HUES6 (cell line): ENCODE measurements around the gene ELMO3.
A peak's percentile ranks its signal among the peaks of the same experiment; 100 is the strongest.

Experiments used
- H3K27ac ChIP-seq: 2 replicates; pipeline ENCODE4 v1.7.0; 2013; ENCODE audit warnings: low read depth, mild to moderate bottlenecking, low read length, inconsistent platforms
- H3K27me3 ChIP-seq: 2 replicates; pipeline ENCODE4 v1.6.1; 2013; ENCODE audit warnings: low read length; ENCODE audit not compliant: control insufficient read depth, insufficient read depth
- H3K36me3 ChIP-seq: 2 replicates; pipeline ENCODE4 v1.6.1; 2013; ENCODE audit warnings: low read length; ENCODE audit not compliant: control insufficient read depth, insufficient read depth
- H3K4me1 ChIP-seq: 2 replicates; pipeline ENCODE4 v1.6.1; 2013; ENCODE audit warnings: low read length; ENCODE audit not compliant: control insufficient read depth, insufficient read depth
- H3K4me3 ChIP-seq: 2 replicates; pipeline ENCODE4 v1.5.1; 2013; ENCODE audit warnings: low read depth, low read length
- H3K9ac ChIP-seq: one replicate; pipeline ENCODE4 v1.6.1; 2013; ENCODE audit warnings: mild to moderate bottlenecking, low read length
- H3K9me3 ChIP-seq: 2 replicates; pipeline ENCODE4 v1.6.1; 2013; ENCODE audit warnings: low read depth, low read length; ENCODE audit not compliant: control insufficient read depth, insufficient read depth

The ELMO3 gene

GRCh38 chr16:67240506-67240905, 41.6 kb downstream of the ELMO3 start:
- H3K27me3 ChIP-seq = no peaks in the 10 kb centered on the region
- peaks cover 48% of the 10 kb centered on the region for H3K4me1 ChIP-seq
- H3K4me3 ChIP-seq = no peak overlapping the region; the same call in 1 of the 2 replicates
- H3K9me3 ChIP-seq = no peaks in the 10 kb centered on the region
- H3K36me3 ChIP-seq = peaks cover 34% of the 10 kb centered on the region
- H3K27ac ChIP-seq = peak overlapping the region; percentile 64; the same call in 1 of the 2 replicates
- H3K9ac ChIP-seq = peak overlapping the region; percentile 45

DNA sequence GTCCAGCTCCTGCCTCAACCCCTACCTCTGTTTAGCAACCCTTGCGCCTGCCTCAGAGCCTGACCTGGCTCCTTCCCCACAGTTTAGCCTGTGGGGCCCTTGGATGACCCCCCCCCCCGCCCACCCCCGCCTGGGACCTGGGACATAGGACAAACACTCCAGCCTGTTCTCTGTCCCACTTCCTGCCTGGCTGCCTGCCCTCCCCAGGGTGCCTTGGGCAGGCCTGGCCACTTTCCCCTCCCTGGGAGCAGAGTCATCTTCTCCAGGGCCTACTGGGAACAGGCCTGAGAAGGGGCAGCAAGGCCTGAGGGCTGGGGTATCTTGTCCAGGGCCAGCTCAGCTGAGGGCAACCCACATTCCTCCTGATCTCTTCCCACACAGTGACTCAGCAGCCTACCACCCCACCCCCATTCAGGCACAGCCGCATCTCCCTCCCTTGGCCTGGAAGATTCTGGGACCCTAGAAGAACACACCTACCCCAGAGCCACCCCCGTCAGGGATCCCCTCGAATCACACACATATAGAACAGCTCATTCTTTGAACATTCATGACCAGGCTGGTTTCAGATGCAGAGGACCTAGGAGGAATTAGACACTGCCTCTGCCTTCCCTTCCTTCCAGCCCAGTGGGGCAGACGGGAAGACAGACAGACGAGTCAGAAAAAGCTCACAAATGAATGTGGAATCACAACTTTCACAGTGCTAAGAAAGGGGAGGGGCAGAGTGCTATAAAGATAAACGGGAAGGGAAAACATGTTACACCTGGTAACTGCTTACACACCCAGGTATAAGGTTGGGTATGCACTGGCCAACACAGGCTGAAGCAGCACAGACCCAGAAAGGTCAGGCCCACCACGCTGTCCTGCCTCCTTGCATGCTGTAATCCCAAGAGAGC, 42.3 kb downstream of the ELMO3 start:
- Histone ChIP-seq H3K9me3 (no peaks in the 10 kb centered on the region), H3K4me3 (peak overlapping the region; percentile 16; the same call in 1 of the 2 replicates), H3K27me3 (no peaks in the 10 kb centered on the region), H3K27ac (peak overlapping the region; percentile 90; the same call in 1 of the 2 replicates), H3K4me1 (peaks cover 49% of the 10 kb centered on the region), H3K36me3 (peaks cover 28% of the 10 kb centered on the region), H3K9ac (peak overlapping the region; percentile 74)

DNA sequence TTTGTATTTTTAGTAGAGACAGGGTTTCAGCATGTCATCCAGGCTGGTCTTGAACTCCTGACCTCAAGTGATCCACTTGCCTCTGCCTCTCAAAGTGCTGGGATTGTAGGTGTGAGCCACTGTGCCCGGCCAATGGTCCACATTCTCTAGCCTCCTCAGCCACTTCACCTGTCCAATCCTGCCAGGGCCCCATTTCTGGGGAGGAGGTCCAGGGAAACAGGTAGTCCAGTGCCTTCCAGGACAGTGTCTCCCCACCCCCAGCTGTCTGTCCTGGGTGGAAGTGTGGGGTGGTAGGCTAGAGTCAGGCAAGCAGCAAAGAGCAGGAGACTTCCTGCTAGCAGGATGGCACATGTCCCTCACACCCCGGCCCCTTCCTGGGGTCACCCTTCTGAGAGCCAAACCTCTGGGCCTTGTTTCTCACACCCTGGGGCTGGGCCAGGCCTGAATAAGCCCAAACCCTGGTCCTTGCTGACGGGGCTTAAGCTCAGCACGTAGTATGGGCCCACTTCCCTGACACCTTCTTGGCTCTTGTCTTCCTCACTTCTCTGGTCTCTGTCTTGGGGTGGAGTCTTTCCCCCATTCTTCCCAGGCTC, 43.3 kb downstream of the ELMO3 start:
- Histone ChIP-seq H3K9ac (no peak overlapping the region), H3K4me3 (no peak overlapping the region), H3K36me3 (peaks cover 26% of the 10 kb centered on the region), H3K9me3 (no peaks in the 10 kb centered on the region), H3K27me3 (no peaks in the 10 kb centered on the region), H3K27ac (no peak overlapping the region), H3K4me1 (peaks cover 43% of the 10 kb centered on the region)

DNA sequence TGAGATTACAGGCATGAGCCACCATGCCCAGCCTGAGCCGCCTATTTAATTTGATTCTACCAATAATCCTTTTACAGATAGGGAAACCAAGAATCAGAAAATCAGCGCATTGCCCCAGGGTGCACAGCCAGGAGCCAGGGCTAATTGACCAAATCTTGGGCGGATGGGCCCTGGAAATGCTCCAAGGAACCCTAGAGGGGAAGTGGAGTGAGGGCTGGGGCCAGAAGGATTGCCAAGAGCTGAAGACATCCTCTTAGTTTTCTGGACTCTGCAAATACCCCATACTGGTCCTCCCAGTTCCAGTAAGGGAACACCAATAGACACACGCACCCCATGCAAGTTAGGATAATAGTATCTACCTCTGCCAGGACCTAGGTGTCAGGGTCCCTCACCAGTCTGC, 44.5 kb downstream of the ELMO3 start:
- H3K4me3 ChIP-seq = no peak overlapping the region
- peaks cover 7% of the 10 kb centered on the region for H3K27me3 ChIP-seq
- H3K27ac ChIP-seq = no peak overlapping the region
- H3K9me3 ChIP-seq = no peaks in the 10 kb centered on the region
- H3K9ac ChIP-seq = no peak overlapping the region
- peaks cover 15% of the 10 kb centered on the region for H3K36me3 ChIP-seq
- peaks cover 49% of the 10 kb centered on the region for H3K4me1 ChIP-seq

DNA sequence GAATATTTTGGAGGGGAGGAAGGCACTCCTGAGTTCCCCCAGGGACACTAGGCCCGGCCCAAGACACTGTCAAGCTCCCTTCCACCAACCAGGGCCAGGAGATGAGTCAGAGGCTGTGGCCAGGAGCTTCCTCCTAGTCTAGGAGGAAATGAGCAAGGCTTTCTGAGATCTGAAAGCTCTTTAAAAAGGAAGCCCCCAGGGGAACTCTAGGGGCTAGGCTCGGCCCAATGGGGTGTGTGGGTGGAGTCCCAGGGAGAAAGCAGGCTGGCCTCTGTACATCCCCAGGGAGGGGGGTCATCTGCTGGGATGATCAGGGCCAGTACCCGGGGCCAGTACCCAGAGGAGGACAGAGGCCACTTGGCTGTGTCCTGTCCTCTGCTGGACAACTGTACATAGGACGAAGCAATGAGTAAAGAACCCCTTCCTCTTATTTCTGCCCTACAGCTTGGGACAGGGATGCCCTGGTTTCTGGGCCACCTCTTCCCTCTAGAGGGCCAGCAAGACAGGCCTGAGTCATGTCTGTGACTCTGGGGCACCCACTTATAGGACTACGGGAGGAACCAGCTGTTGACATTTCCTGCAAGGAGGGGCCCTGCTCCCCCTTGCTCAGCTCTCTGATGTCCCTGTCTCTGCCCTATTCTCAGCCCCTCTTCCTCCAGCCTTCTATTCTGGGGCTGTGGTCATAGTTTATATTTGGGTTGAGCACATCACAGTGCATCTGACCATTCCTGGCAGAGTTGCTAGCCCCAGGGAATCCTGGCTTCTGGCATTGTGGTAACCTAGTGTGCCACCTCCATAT, 45.7 kb downstream of the ELMO3 start:
- H3K27me3 ChIP-seq = peaks cover 18% of the 10 kb centered on the region
- peaks cover 53% of the 10 kb centered on the region for H3K4me1 ChIP-seq
- peaks cover 4% of the 10 kb centered on the region for H3K36me3 ChIP-seq
- H3K4me3 ChIP-seq = no peak overlapping the region; the same call in 1 of the 2 replicates
- peak overlapping the region; percentile 37; the same call in 1 of the 2 replicates for H3K27ac ChIP-seq
- no peak overlapping the region for H3K9ac ChIP-seq
- H3K9me3 ChIP-seq = no peaks in the 10 kb centered on the region

DNA sequence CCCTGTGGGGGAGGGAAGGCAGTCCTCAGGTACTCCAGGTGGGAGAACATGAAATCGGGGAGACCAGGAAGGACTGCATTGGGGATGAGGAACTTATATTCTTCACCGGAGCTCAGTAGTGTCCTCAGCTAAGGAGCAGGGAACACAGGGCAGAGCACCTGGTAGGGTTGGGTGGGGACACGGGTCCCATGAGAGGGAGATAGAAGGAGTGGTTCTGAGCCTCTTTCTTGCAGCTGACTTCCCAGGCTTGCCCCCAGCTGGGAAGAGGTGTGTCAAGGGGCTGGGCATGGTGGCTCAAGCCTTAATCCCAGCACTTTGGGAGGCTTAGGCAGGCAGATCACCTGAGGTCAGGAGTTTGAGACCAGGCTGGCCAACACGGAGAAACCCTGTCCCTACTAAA, 46.3 kb downstream of the ELMO3 start:
- peaks cover 24% of the 10 kb centered on the region for H3K27me3 ChIP-seq
- H3K27ac ChIP-seq = no peak overlapping the region
- no peaks in the 10 kb centered on the region for H3K36me3 ChIP-seq
- H3K4me3 ChIP-seq = peak overlapping the region; percentile 89; the same call in 1 of the 2 replicates
- H3K9ac ChIP-seq = no peak overlapping the region
- H3K4me1 ChIP-seq = peaks cover 58% of the 10 kb centered on the region
- H3K9me3 ChIP-seq = no peaks in the 10 kb centered on the region

DNA sequence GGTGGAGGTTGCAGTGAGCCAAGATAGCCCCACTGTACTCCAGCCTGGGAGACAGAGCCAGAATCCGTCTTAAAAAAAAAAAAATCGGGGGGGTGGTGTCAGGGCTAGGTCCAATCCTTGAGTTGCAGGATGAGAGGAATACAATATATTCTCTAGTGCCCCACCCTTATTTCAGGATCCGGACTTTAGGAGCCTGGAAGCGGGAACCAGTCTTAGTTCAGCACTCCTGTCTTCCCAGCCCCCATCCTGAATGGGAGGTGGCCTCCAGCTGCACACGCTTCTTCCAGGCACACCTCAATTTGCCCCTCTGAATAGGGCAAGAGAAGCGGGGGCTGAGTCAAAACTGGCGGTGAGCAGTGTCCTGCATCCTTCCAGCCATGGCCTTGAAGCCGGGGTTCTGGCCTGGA, 46.7 kb downstream of the ELMO3 start:
- peaks cover 29% of the 10 kb centered on the region for H3K27me3 ChIP-seq
- no peaks in the 10 kb centered on the region for H3K9me3 ChIP-seq
- H3K36me3 ChIP-seq = no peaks in the 10 kb centered on the region
- H3K27ac ChIP-seq = peak overlapping the region; percentile 90
- peak overlapping the region; percentile 89 for H3K4me3 ChIP-seq
- peak overlapping the region; percentile 71 for H3K9ac ChIP-seq
- H3K4me1 ChIP-seq = peaks cover 54% of the 10 kb centered on the region

DNA sequence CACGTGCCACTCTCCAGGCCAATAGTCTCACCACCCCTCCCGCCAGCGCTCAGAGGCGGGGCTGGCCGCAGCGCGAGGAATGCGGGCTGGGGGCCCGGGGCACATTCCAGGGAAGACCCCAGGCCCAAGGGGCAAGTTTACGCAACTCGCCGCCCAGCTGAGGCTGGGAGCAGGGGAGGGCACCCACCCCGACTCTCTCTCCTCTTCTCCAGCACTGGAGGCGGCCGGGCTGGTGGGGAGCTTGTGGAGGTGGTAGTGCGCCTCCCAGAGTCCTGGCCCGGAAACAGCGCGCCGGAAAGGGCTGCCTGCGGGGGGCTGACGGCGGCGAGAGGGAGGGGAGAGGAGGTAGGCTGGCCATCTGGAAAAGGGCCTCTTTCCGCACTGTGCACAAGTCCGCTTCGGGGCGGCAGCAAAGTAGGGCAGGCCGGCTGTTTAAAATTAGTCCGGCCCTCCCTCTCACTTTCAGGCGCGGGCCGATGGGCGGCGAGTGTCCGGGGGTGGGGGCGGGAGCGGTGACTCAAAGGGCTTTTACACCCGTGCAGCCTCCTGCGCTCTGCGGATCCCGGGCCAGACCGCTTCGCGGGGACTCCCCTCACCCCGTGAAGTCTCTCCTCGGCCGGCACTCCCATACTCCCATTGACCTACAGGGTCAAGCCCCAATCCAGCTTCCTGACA, 47.3 kb downstream of the ELMO3 start:
- Histone ChIP-seq H3K27me3 (peaks cover 32% of the 10 kb centered on the region), H3K4me1 (peaks cover 50% of the 10 kb centered on the region), H3K36me3 (no peaks in the 10 kb centered on the region), H3K9me3 (no peaks in the 10 kb centered on the region), H3K9ac (peak overlapping the region; percentile 71), H3K27ac (peak overlapping the region; percentile 90), H3K4me3 (peak overlapping the region; percentile 89)

DNA sequence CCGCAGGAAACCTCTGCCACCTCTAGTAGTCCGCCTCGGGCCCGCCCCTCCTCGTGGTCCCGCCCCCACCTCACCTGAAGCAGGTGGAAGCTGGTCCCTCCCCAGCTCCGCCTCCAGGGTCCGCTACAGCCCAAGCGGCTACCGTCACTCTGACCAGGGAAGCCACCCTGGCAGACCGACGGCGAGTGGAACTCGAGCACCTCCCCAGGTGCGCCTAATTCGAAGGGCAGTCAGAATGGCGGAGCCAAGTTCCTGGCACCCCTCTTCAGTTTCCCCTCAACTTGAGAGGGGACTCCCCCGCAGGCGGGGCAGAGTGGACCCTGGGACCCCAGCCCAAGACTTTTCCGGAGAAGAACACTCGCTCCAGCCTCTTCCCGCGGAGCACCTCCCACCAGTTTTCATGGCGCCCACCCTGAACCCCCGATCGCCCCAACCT, 47.8 kb downstream of the ELMO3 start:
- H3K4me3 ChIP-seq = peak overlapping the region; percentile 89
- peaks cover 32% of the 10 kb centered on the region for H3K27me3 ChIP-seq
- H3K36me3 ChIP-seq = no peaks in the 10 kb centered on the region
- peak overlapping the region; percentile 90; the same call in 1 of the 2 replicates for H3K27ac ChIP-seq
- no peaks in the 10 kb centered on the region for H3K9me3 ChIP-seq
- H3K9ac ChIP-seq = peak overlapping the region; percentile 78
- peaks cover 44% of the 10 kb centered on the region for H3K4me1 ChIP-seq
